C1 segment of cervical spinal cord (tissue), 14 donors: ENCODE measurements around the gene IL4I1.

Experiments used
- DNase-seq, 14 donors: peaks; one replicate each; lab custom pipeline; 2025; lab: John Stamatoyannopoulos, UW

The IL4I1 gene

GRCh38 chr19:49851456-49852259 is 45.0 kb downstream of the IL4I1 start:
- DNase-seq = peak in 4 of 14 donors; percentile 27 to 47 (median 41)

- peak in 13 of 14 donors; percentile 72 to 95 (median 90) for DNase-seq
These were observed 46.0 kb downstream of the IL4I1 start, which contains the start of gene PTOV1 for GRCh38 chr19:49850487-49851342. Gene PTOV1, plus strand, starts transcription at chr19:49851159.

GRCh38 chr19:49850221-49850486 is 46.5 kb downstream of the IL4I1 start:
- DNase-seq = no peak

GRCh38 chr19:49849433-49850220 is 47.1 kb downstream of the IL4I1 start:
- no peak for DNase-seq

GRCh38 chr19:49848938-49849337 is 47.7 kb downstream of the IL4I1 start:
- DNase-seq = no peak

GRCh38 chr19:49847731-49848696 is 48.7 kb downstream of the IL4I1 start:
- DNase-seq = no peak

- no peak for DNase-seq
These were observed 50.3 kb downstream of the IL4I1 start for GRCh38 chr19:49846408-49846807.

GRCh38 chr19:49845414-49845813 is 51.3 kb downstream of the IL4I1 start:
- DNase-seq = no peak

- no peak for DNase-seq
These were observed 52.3 kb downstream of the IL4I1 start for GRCh38 chr19:49844138-49845095.

GRCh38 chr19:49843265-49843664 is 53.4 kb downstream of the IL4I1 start:
- no peak for DNase-seq

- DNase-seq = no peak
These were observed 55.9 kb downstream of the IL4I1 start for GRCh38 chr19:49840736-49841249.

- DNase-seq = no peak
These were observed 56.4 kb downstream of the IL4I1 start for GRCh38 chr19:49840321-49840720.

- DNase-seq = no peak
These were observed 57.0 kb downstream of the IL4I1 start for GRCh38 chr19:49839713-49840112.
